GM19395 (cell line): ENCODE results near the gene ACTN4.
"Not testable (repeated sequence)": the region's sequence is repeated elsewhere in the genome, so short reads cannot be mapped to it uniquely, and the experiment has no call there.

Experiments used
- ATAC-seq: cut with Tn5 transposase; IDR thresholded peaks from one replicate; pipeline ENCODE4 v1.9.1; 2021; ENCODE audit warnings: mild to moderate bottlenecking, moderate library complexity; ENCODE audit not compliant: unreplicated experiment

Gene ACTN4

DNA sequence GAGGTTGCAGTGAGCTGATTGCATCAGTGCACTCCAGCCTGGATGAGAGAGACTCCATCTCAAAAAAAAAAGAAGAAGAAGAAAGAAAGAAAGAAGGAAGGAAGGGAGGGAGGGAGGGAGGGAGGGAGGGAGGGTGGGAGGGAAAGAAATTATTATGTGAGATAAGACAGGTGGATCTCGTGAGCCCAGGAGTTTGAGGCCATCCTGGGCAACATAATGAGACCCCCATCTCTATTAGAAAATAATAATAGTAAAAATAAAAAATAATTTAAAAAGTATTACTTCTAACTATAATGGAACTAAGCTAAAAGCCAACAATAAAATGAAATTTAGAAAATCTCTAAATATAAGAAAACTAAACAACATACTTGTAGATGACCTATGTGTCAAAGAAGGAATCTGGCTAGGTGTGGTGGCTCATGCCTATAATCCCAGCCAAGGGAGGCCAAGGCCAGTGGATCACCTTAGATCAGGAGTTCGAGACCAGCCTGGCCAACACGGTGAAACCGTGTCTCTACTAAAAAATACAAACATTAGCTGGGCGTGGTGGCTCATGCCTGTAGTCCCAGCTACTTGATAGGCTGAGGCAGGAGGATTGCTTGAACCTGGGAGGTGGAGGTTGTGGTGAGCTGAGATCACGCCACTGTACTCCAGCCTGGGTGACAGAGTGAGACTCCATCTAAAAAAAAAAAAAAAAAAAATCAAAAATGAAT is 113.5 kb downstream of the ACTN4 start:
- not testable (repeated sequence) for ATAC-seq

DNA sequence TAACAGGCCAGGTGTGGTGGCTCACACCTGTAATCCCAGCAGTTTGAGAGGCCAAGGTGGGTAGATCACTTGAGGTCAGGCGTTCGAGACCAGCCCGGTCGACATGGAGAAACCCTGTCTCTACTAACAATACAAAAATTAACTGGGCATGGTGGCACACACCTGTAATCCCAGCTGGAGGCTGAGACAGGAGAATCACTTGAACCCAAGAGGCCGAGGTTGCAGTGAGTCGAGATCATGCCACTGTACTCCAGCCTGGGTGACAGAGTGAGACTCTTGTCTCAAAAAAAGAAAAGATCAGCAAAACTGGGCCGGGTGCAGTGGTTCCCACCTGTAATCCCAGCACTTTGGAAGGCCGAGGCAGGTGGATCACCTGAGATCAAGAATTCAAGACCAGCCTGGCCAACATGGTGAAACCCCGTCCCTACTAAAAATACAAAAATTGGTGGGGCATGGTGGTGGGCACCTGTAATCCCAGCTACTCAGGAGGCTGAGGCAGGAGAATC is 114.5 kb downstream of the ACTN4 start:
- not testable (repeated sequence) for ATAC-seq

DNA sequence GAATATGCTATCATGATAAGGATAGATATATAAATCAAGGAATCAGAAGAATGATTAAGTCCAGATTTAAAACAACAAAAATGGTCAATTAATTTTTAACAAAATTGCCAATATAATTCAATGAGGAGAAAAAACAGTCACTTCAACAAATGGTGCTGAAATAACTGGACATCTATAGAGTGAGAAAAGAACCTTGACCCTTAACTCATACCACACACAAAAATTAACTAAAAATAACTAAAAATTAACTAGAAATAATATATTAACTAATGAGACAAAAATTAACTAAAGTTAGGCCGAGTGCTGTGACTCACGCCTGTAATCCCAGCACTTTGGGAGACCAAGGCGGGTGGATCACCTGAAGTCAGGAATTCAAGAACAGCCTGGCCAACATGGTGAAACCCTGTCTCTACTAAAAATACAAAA is 116.4 kb downstream of the ACTN4 start:
- ATAC-seq, result no peak

DNA sequence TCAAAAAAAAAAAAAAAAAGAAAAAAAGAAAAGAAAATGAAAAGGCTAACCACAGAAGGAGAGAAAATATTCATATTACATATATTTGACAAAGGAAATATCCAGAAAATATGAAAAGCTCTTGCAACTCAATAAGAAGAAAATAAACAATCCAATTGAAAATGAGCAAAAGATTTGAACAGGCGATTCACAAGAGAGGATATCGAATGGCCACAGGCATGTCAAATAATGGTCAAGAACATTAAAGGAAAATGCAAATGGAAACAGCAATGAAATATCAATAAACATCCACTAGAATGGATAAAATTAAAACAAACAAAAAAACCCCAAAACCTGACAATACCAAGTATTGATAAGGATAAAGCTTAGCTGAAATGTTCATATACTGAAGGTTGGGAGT is 117.8 kb downstream of the ACTN4 start:
- no peak for ATAC-seq

DNA sequence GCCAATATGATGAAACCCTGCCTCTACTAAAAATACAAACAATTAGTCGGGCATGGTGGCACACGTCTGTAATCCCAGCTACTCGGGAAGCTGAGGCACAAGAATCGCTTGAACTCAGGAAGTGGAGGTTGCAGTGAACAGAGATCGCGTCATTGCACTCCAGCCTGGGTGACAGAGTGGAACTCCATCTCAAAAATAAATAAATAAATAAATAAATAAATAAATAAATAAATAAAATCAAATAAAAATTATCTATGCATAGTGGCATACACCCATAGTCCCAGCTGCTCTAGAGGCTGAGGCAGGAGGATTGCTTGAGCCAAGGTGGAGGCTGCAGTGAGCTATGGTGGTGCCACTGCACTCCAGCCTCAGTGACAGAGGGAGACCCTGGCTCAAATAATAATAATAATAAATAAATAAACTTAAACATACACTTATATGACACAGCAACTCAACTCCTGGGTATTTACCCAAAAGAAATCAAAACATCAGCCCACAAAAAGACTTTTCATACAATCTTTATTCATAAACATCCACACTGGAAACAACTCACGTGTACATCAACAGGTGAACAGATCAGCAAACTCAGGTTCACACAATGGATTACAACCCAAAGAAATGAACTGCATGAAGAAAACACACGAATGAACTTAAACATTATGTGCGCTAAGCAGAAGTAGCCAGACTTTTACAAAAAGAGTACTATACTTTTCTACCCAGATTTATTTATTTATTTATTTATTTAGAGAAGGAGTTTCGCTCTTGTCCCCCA is 119.0 kb downstream of the ACTN4 start:
- no peak for ATAC-seq

DNA sequence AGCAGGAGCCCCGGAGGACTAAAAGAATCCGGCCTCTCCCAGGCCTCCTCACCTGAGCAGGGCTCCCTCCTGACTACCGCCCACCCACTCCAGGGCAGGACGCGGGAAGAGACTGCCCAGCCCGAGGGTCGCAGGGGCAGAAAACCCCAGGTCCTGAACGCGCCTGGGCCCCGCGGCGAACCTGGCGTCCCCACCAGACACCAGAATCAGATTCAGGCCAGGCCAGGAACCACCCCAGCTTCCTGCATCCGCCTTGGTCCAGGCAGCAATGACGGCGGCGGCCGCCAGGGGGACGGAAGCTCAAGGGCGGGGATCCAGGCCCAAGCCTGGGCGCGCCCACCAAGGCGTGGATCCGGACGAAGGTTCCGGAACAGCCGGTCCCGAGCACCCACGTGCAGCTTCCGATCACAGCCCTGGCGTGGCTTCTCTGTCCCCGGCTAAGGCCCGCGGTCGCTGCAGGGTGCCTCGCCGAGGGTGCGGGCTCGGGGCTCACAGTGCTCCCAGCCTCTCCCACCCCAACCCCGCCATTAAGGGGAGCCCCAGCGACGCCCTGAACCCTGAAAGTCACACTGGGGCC is 122.3 kb downstream of the ACTN4 start:
- ATAC-seq, result peak; percentile 63

DNA sequence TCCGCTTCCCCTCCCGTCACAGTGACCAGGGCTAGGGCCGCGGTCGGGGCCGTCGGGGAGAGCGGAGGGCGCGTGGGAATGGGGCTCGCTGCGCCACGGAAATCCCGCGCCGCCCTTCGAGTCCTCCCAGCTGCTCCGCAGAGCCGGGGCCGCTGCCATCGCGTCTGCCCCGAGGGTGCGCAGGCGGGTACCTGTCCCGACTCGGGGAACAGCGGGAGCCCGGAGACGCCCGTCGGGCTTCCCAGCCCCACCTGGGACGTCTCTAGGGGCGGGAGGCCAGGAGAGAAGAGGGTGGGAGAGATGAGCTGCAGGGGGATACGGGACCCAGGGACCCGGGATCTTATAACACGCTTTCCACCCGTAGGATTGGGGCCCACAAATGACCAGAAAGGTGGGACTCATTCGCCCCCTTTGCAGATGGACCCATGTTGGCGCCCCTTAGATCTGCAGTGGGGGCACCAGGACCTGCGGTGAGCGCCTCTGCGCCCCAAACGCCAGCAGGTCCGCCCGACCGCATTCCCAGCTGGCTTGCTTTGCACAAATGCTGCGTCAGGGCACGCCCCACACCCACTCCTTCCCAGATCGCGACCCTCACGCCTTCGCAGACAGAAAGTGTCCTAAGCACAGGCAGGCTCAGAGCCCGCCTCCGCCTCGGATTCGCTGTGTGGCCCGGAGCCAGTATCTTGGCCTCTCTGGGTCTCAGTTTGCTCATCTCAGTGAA is 122.9 kb downstream of the ACTN4 start:
- ATAC-seq, result not testable (repeated sequence)

DNA sequence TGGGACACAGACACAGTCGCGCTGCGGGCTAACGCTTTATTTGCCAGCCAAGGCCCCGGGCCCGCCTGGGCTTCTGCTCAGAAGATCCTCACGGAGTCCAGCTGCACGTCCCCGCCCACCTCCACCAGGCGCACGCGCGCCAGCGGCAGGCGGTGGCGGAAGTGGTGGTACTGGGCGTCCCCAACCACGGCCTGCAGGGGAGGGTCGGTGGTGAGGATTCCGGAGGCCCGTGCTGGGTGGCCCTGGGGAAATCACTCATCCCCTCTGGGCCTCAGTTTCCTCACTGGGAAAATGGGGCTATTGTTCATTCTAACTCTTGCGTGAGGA is 123.5 kb downstream of the ACTN4 start:
- ATAC-seq, result not testable (repeated sequence)

DNA sequence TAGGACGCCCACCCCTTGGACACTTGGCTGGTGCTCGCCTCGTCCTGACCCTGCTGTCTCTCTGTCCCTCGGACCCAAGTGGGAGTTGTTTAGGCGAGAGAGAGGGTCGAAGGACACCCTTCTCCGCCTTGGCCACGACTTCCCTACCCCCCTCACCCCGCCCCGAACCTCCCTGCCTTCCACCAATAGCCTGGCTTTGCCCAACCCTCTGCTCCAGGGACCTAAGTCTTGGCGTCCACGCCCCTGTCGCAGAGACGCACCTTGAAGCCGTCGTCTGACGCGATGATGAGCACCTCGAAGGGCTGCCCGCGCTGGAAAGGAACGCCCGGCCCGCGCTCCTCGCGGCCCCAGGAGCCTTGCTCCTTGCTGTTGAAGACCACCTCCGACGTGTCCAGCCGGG is 124.1 kb downstream of the ACTN4 start:
- not testable (repeated sequence) for ATAC-seq

DNA sequence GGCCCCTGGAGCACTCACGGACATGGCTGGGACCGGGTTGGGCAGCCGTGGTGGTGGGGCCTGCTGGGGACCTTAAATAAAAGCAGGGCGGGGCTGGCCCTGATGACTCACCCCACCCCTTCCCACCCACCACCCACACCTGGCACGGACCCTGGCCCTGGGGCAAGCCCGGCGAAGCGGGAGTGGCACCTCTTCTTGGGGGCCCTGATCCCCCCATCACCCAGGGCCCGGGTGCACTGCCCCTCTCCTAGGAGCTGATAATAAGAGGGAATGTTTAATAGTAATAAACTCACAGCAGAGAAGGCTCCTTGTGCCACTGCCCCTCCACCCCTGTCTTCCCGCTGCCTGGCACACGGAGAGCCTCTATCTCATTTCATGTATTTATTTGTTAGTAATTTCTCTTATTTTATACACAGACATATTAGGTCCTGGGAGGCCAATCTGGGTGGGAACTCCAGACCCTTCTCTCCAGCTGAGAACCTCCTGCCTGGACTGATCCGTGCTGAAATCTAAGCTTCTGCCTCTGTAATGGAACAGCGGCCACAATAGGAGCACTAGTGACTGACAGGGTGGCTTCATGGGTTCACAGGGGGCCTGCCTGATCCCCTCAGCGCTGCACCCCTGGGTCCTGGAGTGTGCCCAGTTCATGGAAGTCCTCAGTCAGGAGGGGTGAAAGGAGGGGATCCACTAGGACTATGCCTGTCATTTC is 126.2 kb downstream of the ACTN4 start, which contains the start of gene LGALS7:
TSS of gene LGALS7 (minus strand) at position 49 of the 709 bp plus-strand sequence. CDS start at position 24, 25 bp downstream.
- ATAC-seq, result no peak

DNA sequence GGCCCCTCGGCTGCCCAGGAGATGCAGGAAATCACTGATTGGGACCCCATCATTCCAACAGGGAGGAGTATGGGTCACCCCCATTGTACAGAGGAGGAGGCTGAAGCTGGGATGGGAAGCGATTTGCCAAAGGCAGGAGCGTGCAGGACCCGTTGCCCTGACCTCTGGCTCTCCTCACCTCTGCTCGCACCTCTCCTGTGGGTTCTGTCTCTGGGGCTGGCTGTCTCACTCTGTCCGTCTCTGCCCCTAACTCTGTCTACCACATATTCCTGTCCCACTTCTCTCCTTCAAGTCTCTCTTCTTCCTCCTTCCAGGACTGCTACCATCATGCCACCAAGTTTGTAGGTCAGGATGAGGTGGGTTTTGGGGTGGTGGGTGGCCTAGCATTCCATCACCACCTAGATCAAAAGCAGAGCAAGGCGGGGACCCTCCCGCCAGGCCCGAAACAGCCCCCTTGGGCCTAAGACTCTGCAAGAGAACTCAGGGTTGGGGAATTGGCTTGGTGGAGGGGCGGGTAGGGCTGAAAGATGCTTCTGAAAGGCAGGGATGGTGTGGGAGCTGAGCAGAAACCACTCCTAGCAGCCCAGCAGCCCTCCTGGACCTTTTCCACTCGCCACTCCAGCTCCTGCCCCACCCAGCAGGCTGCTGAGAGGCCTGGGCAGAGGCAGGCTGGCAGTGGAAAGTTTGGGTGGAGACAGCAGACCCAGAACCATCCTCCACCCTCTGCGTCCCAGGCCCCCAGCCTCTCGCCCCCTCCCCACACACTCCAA is 126.9 kb downstream of the ACTN4 start:
- no peak for ATAC-seq

DNA sequence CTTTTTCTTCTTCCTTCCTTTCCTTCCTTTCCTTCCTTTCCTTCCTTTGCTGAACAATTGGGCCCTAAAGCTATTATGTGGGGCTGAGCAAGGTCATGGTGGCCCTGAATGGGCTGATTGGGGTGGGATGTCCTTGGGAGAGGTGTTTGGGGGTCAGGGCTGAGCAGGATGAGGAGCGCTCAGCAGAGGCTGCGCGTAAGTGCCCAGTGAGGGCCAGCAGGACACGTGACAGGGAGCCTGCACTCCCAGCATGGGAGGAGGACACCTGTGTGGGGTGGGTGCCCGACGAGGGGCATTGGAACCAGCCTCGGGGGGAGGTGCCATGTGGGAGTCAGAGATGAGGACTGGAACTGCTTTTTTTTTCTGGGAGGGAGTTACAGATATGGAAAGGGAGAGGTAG is 131.3 kb downstream of the ACTN4 start:
- ATAC-seq, result no peak

DNA sequence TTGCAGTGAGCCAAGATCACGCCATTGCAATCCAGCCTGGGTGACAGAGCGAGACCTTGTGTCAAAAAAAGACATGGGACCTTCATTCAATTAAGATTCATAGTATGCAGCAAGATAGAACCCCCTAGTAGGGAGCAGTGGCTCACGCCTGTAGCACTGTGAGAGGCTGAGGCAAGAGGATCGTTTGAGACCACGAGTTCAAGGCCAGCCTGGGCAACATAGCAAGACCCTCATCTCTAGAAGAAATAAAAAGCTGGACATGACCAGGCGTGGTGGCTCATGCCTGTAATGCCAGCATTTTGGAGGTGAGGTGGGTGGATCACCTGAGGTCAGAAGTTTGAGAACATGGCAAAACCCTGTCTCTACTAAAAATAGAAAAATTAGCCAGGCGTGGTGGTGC is 133.0 kb downstream of the ACTN4 start:
- no peak for ATAC-seq

DNA sequence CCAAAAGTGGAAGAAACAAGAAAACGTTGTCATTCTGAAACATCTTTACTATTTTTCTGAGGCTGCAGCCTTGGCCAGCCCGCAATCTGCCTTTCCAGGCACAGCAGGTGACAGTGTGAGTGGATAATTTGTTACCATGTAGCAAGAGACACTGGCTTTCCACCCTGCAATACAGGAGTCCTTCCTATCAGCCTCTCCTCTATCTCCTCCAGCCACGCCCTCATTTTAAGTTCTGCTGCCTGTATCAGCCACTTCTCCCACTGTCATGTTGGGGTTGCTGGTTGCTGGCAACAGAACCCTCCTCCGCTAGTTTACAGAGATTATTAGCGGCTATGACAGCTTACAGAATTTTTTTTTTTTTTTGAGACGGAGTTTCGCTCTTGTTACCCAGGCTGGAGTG is 133.6 kb downstream of the ACTN4 start:
- no peak for ATAC-seq
